Neural cell (in vitro differentiated cells): Measurements from ENCODE around the gene UCKL1. TPM values are rescaled to one million over a fixed set of nuclear protein-coding genes. Genes with fewer than 3 reads are reported as not detected.

Experiments used
- H2AFZ ChIP-seq: fragments of 200-600, 300-800 bp; sonication (generic), shearing (Covaris generic); 2 replicates; pipeline ENCODE4 v1.6.0; 2014; ENCODE audit warnings: low read depth, mild to moderate bottlenecking, antibody characterized with exemption, low read length, moderate library complexity
- H3F3A ChIP-seq: fragments of 200-600 bp; shearing (Covaris generic); 2 replicates; pipeline ENCODE4 v1.6.1; 2016; ENCODE audit warnings: mild to moderate bottlenecking, moderate library complexity, mixed read lengths, antibody characterized with exemption, low read length; ENCODE audit not compliant: insufficient read depth, poor library complexity, severe bottlenecking
- H3K27ac ChIP-seq: fragments of 200-600, 300-800 bp; sonication (generic), shearing (Covaris generic); 2 replicates; pipeline ENCODE4 v1.5.1; 2014; ENCODE audit warnings: mild to moderate bottlenecking, low read length, moderate library complexity
- H3K27me3 ChIP-seq: fragments of 300-800, 200-600 bp; sonication (generic), shearing (Covaris generic); 2 replicates; pipeline ENCODE4 v1.6.0; 2014; ENCODE audit warnings: mild to moderate bottlenecking, low read depth, low read length, moderate library complexity; ENCODE audit not compliant: insufficient read depth
- H3K36me3 ChIP-seq: fragments of 300-800, 200-600 bp; sonication (generic), shearing (Covaris generic); 2 replicates; pipeline ENCODE4 v1.5.1; 2014; ENCODE audit warnings: mild to moderate bottlenecking, antibody characterized with exemption, low read length, moderate library complexity; ENCODE audit not compliant: insufficient read depth
- H3K4me2 ChIP-seq: fragments of 300-800, 200-600 bp; sonication (generic), shearing (Covaris generic); 2 replicates; pipeline ENCODE4 v1.6.0; 2014; ENCODE audit warnings: mild to moderate bottlenecking, low read length
- H3K4me3 ChIP-seq: fragments of 300-800, 200-600 bp; sonication (generic), shearing (Covaris generic); 2 replicates; pipeline ENCODE4 v1.5.1; 2014; ENCODE audit warnings: mild to moderate bottlenecking, low read length, moderate library complexity
- H3K79me2 ChIP-seq: fragments of 200-600 bp; shearing (Covaris generic); replicated peaks from 2 replicates; pipeline ENCODE4 v1.6.0; 2014; ENCODE audit warnings: mild to moderate bottlenecking, low read length, moderate library complexity; ENCODE audit not compliant: insufficient read depth
- H3K9ac ChIP-seq: fragments of 300-800, 200-600 bp; sonication (generic), shearing (Covaris generic); 2 replicates; pipeline ENCODE4 v1.6.1; 2016; ENCODE audit warnings: mild to moderate bottlenecking, low read length, mixed read lengths
- H3K9me2 ChIP-seq: fragments of 200-600 bp; shearing (Covaris generic); 2 replicates; pipeline ENCODE4 v1.6.1; 2016; ENCODE audit warnings: mild to moderate bottlenecking, low read length, mixed read lengths; ENCODE audit not compliant: insufficient read depth
- H3K9me3 ChIP-seq: fragments of 200-600, 300-800 bp; sonication (generic), shearing (Covaris generic); 2 replicates; pipeline ENCODE4 v1.6.1; 2016; ENCODE audit warnings: mild to moderate bottlenecking, mixed run types, low read length, moderate library complexity, mixed read lengths
- H4K20me1 ChIP-seq: fragments of 200-600 bp; shearing (Covaris generic); 2 replicates; pipeline ENCODE4 v1.6.1; 2016; ENCODE audit warnings: mild to moderate bottlenecking, mixed run types; ENCODE audit not compliant: insufficient read depth
- EP300 ChIP-seq: fragments of 450-650 bp; conservative IDR thresholded peaks from 2 replicates; pipeline ENCODE4 v1.6.1; 2014; ENCODE audit warnings: antibody characterized with exemption, mild to moderate bottlenecking, moderate library complexity; ENCODE audit not compliant: poor library complexity, severe bottlenecking
- EZH2 ChIP-seq: fragments of 200-600, 300-800 bp; shearing (Covaris generic), sonication (generic); IDR thresholded peaks from 2 replicates; pipeline ENCODE4 v1.6.1; 2014; ENCODE audit warnings: antibody characterized with exemption, low read length, borderline replicate concordance, mild to moderate bottlenecking; ENCODE audit not compliant: insufficient read depth, poor library complexity, severe bottlenecking
- MXI1 ChIP-seq: fragments of 450-650 bp; conservative IDR thresholded peaks from 2 replicates; pipeline ENCODE4 v1.6.1; 2014; ENCODE audit warnings: antibody characterized with exemption, mild to moderate bottlenecking; ENCODE audit not compliant: poor library complexity, severe bottlenecking
- POLR2AphosphoS5 ChIP-seq: IDR thresholded peaks from 2 replicates; pipeline ENCODE4 v1.6.1; 2012
- RAD21 ChIP-seq: fragments of 450-650 bp; conservative IDR thresholded peaks from 2 replicates; pipeline ENCODE4 v1.6.1; 2014; ENCODE audit warnings: antibody characterized with exemption, mild to moderate bottlenecking, moderate library complexity
- REST ChIP-seq: IDR thresholded peaks from 2 replicates; pipeline ENCODE4 v1.6.1; 2012; ENCODE audit warnings: borderline replicate concordance
- SMC3 ChIP-seq: fragments of 450-650 bp; conservative IDR thresholded peaks from 2 replicates; pipeline ENCODE4 v1.6.1; 2014; ENCODE audit warnings: antibody characterized with exemption, mild to moderate bottlenecking, moderate library complexity; ENCODE audit not compliant: poor library complexity
- TAF1 ChIP-seq: IDR thresholded peaks from 2 replicates; pipeline ENCODE4 v1.6.1; 2012; ENCODE audit warnings: low read depth
- polyA plus RNA-seq: library from polyadenylated mRNA; depleted of rRNA; stranded (reverse); fragments of >200 nt; gene quantifications from 2 replicates; pipeline ENCODE4 v1.2.3, GENCODE V29; 2014
- TF ChIP-seq, protein P1 (sequence below): fragments of 450-650 bp; IDR thresholded peaks from 2 replicates; pipeline ENCODE4 v1.5.1; 2014; ENCODE audit warnings: antibody characterized with exemption, mild to moderate bottlenecking, moderate library complexity; ENCODE audit not compliant: poor library complexity, severe bottlenecking

The UCKL1 gene
- polyA plus RNA-seq, 1 donor from 2014 or later = 58.9 TPM

GRCh38 chr20:63980806-63981728 lies 24.9 kb upstream of the UCKL1 start, which contains the start of gene PRPF6:
TSS of gene PRPF6 (plus strand) at chr20:63981132. CDS start at chr20:63981246, 114 bp downstream.
- Histone ChIP-seq H3K4me2 (peak within 1 kb of the TSS; percentile 98), H3K4me3 (peak within 1 kb of the TSS; percentile 96), H3F3A (no peaks in the 10 kb centered on the region), H3K79me2 (peaks cover 19% of the 10 kb centered on the region), H3K9me3 (no peaks in the 10 kb centered on the region), H3K27me3 (no peaks in the 10 kb centered on the region), H2AFZ (peak within 1 kb of the TSS; percentile 33), H3K36me3 (no peaks in the 10 kb centered on the region), H3K9ac (peak within 1 kb of the TSS; percentile 90), H3K27ac (peak within 1 kb of the TSS; percentile 89), H3K9me2 (no peaks in the 10 kb centered on the region), H4K20me1 (no peaks in the 10 kb centered on the region)
- TF ChIP-seq, protein P1, sequence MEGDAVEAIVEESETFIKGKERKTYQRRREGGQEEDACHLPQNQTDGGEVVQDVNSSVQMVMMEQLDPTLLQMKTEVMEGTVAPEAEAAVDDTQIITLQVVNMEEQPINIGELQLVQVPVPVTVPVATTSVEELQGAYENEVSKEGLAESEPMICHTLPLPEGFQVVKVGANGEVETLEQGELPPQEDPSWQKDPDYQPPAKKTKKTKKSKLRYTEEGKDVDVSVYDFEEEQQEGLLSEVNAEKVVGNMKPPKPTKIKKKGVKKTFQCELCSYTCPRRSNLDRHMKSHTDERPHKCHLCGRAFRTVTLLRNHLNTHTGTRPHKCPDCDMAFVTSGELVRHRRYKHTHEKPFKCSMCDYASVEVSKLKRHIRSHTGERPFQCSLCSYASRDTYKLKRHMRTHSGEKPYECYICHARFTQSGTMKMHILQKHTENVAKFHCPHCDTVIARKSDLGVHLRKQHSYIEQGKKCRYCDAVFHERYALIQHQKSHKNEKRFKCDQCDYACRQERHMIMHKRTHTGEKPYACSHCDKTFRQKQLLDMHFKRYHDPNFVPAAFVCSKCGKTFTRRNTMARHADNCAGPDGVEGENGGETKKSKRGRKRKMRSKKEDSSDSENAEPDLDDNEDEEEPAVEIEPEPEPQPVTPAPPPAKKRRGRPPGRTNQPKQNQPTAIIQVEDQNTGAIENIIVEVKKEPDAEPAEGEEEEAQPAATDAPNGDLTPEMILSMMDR = peak; percentile 98
- peak; percentile 74 for TF ChIP-seq SMC3
- TF ChIP-seq EZH2 = no peak
- TF ChIP-seq MXI1 = peak; percentile 91
- peak; percentile 90 for TF ChIP-seq EP300
- peak; percentile 36 for TF ChIP-seq REST
- TF ChIP-seq RAD21 = peak; percentile 53
- peak; percentile 97 for TF ChIP-seq POLR2AphosphoS5
- no peak for TF ChIP-seq TAF1

DNA sequence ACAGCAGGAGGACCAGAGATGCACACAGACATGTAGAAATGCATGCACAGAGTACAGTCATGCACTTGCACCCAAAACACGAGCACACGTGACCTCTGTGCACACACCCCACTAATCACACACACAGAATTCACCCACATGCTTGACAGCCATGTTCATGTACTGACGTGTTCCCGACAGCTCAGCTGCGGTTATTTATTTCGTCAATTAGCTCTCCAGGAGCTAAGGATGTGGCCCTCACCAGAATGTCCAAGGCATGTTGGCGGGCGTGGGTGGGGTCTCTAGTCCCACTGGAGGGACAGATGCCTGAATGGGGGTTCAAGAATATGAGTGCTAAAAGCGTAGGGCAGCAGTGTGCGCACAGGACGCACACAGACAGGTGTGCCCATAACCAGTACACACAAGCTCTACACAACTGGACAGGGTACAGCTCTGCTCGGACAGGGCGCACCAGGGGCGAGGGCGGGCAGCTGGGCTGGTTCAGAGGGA lies 24.1 kb upstream of the UCKL1 start:
- Histone ChIP-seq H3K9me3 (no peaks in the 10 kb centered on the region), H3K4me3 (peak overlapping the region; percentile 96), H3K4me2 (peak overlapping the region; percentile 63), H3K27me3 (no peaks in the 10 kb centered on the region), H3F3A (no peaks in the 10 kb centered on the region), H3K79me2 (peaks cover 19% of the 10 kb centered on the region), H2AFZ (peak overlapping the region; percentile 6), H3K27ac (peak overlapping the region; percentile 65), H4K20me1 (no peaks in the 10 kb centered on the region), H3K9ac (peak overlapping the region; percentile 84), H3K9me2 (no peaks in the 10 kb centered on the region), H3K36me3 (no peaks in the 10 kb centered on the region)
- no peak for TF ChIP-seq EP300
- TF ChIP-seq TAF1 = peak; percentile 16
- no peak for TF ChIP-seq MXI1
- no peak for TF ChIP-seq RAD21
- TF ChIP-seq, protein P1 = no peak
